Measurements from ENCODE around the gene GAGE12F.
"Not testable (repeated sequence)": the region's sequence is repeated elsewhere in the genome, so short reads cannot be mapped to it uniquely, and the experiment has no call there.

Gene GAGE12F

GRCh38 chrX:49560542-49560941 lies at the start of gene GAGE12F:
Gene GAGE12F (plus strand): TSS chrX:49560842. CDS start chrX:49561997, 1,155 bp downstream.
- not testable (repeated sequence) for DNase-seq

- DNase-seq: not testable (repeated sequence)
Measured at GRCh38 chrX:49531877-49532276, 28.8 kb upstream of the GAGE12F start, which contains the start of gene GAGE12C. Gene GAGE12C (plus strand): TSS chrX:49532177. CDS start chrX:49533332, 1,155 bp downstream.

GRCh38 chrX:49541433-49541832 lies 19.2 kb upstream of the GAGE12F start, which contains the start of gene GAGE12D:
Gene GAGE12D (plus strand): TSS chrX:49541733. CDS start chrX:49542888, 1,155 bp downstream.
- DNase-seq: not testable (repeated sequence)

- not testable (repeated sequence) for DNase-seq
Measured at GRCh38 chrX:49550989-49551388, 9.7 kb upstream of the GAGE12F start, which contains the start of gene GAGE12E. Gene GAGE12E (plus strand): TSS chrX:49551289. CDS start chrX:49552444, 1,155 bp downstream.

GRCh38 chrX:49568728-49569127 lies 8.1 kb downstream of the GAGE12F start:
- not testable (repeated sequence) for DNase-seq

GRCh38 chrX:49569152-49569551 lies 8.5 kb downstream of the GAGE12F start:
- DNase-seq: not testable (repeated sequence)

- not testable (repeated sequence) for DNase-seq
Measured at GRCh38 chrX:49570100-49570499, 9.5 kb downstream of the GAGE12F start, which contains the start of gene GAGE12G. Gene GAGE12G (plus strand): TSS chrX:49570400. CDS start chrX:49571555, 1,155 bp downstream.

- not testable (repeated sequence) for DNase-seq
Measured at GRCh38 chrX:49579649-49580048, 19.0 kb downstream of the GAGE12F start, which contains the start of gene GAGE12H. Gene GAGE12H (plus strand): TSS chrX:49579949. CDS start chrX:49581104, 1,155 bp downstream.

GRCh38 chrX:49589196-49589595 lies 28.6 kb downstream of the GAGE12F start, which contains the start of gene GAGE2A:
Gene GAGE2A (plus strand): TSS chrX:49589496. CDS start chrX:49590651, 1,155 bp downstream.
- DNase-seq: not testable (repeated sequence)

- DNase-seq: not testable (repeated sequence)
Measured at GRCh38 chrX:49589769-49590478, 29.3 kb downstream of the GAGE12F start.

- DNase-seq: not testable (repeated sequence)
Measured at GRCh38 chrX:49590488-49590887, 29.8 kb downstream of the GAGE12F start.

- DNase-seq: not testable (repeated sequence)
Measured at GRCh38 chrX:49598720-49599119, 38.1 kb downstream of the GAGE12F start, which contains the start of gene GAGE1. Gene GAGE1 (plus strand): TSS chrX:49599020. CDS start chrX:49600175, 1,155 bp downstream.

- no peak for DNase-seq
Measured at GRCh38 chrX:49610718-49611310, 50.2 kb downstream of the GAGE12F start.

Measured in NCI-H2081 treated with DMSO at 0.1 percent for 48 hours (cell line).